CD1c-positive myeloid dendritic cell (primary cell): ENCODE results near the gene HMGN4.
"Not testable (repeated sequence)": the region's sequence is repeated elsewhere in the genome, so short reads cannot be mapped to it uniquely, and the experiment has no call there.

ENCODE experiments used
- DNase-seq: peaks from one replicate; pipeline ENCODE4 v3.0.0-alpha.2; 2016; ENCODE audit errors: extremely low spot score

Gene HMGN4

GRCh38 chr6:26522486-26523228, 15.5 kb upstream of the HMGN4 start:
- not testable (repeated sequence) for DNase-seq

DNA sequence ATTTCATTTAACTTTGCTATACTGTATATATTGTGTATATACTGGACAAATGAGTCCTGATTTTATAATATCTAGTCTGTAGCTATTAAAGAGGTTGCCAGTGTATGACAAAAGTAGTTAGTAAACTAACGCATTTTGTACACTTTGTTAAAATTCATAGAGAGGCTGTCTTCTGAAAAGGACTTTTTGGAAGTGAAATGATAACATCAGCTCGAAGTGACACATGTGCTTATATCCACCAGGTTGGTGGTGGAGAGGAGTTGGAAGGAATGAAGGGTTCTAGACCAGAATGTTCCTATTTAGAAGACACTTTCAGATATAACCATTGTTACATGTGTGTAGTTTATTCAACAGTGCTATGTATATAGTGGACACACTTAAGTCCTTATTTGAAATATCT, 13.9 kb upstream of the HMGN4 start:
- not testable (repeated sequence) for DNase-seq

- DNase-seq, result peak; percentile 72
Measured at GRCh38 chr6:26524722-26525370, 13.3 kb upstream of the HMGN4 start.

- peak; percentile 44 for DNase-seq
Measured at GRCh38 chr6:26525838-26526237, 12.3 kb upstream of the HMGN4 start.

GRCh38 chr6:26526928-26527327, 11.2 kb upstream of the HMGN4 start:
- no peak for DNase-seq

DNA sequence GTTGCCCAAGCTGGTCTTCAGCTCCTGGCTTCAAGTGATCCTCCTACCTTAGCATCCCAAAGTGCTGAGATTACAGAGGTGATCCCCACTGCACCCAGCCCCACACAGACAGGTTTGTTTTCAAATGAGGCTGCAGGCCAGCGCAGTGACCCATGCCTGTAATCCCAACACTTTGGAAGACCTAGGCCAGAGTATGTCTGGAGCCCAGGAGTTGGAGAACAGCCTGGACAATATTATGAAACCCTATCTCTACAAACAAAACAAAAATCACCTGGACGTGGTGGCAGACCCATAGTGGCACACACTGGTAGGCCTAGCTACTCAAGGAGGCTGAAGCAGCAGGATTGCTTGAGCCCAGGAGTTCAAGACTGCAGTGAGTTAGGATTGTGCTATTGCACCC, 8.0 kb upstream of the HMGN4 start:
- no peak for DNase-seq

DNA sequence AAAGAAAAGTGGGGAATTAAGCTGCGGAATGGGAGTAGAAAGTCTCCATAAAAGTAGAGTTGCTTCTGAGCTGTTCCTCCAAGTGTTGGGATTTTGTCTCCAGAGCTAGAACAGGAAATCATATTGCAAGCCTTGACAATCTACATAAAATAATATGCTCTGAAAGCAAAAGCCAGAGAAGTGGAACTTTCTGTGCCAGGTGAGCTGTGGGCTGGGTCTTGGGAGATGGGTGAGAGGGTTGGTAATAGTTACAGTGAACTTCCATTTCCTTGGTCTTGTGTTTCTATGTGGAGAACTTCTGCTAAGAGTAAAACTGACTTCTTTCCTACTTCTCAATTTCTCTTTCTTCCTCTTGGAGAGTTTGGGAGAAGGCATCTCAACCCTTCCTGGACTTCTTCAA, 6.3 kb upstream of the HMGN4 start:
- peak; percentile 44 for DNase-seq

GRCh38 chr6:26532699-26533531, 5.3 kb upstream of the HMGN4 start:
- DNase-seq, result peak; percentile 94

GRCh38 chr6:26533532-26533931, 4.6 kb upstream of the HMGN4 start:
- no peak for DNase-seq

GRCh38 chr6:26534681-26535465, 3.3 kb upstream of the HMGN4 start:
- no peak for DNase-seq

GRCh38 chr6:26536571-26537159, 1.5 kb upstream of the HMGN4 start:
- no peak for DNase-seq

DNA sequence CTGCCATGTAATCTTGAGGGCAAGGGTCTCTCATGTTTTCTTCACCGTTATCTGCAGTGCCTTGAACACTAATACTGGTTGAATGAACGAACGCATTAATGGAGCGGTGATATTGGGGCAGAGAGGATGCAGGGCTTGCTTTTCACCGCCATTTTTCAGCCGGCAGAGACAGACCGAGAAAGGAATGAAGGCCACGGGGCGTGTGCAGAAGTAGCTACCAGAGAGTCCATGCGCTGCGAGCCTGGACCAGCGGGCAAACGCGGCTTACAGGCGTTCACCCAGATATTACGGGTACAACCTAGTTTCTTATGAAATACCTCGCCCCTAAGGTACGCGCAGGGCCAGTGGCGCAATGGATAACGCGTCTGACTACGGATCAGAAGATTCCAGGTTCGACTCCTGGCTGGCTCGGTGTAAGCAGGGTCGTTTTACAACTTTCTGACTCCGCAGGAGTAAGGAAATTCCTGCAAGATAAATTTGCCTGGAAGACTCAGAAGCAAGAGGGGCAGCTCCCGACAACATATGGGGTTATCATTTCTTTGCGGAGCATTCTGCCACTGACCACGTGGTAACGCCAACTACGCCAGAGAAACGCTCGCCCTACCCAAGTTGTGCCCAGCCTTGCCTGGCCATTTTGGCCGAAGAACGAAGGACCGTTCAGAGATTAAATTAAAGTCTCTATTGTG, 863 bp upstream of the HMGN4 start:
- DNase-seq, result peak; percentile 89

- DNase-seq, result no peak
Measured at GRCh38 chr6:26538572-26538902, 371 bp downstream of the HMGN4 start.

GRCh38 chr6:26539071-26539615, 977 bp downstream of the HMGN4 start:
- DNase-seq, result no peak

DNA sequence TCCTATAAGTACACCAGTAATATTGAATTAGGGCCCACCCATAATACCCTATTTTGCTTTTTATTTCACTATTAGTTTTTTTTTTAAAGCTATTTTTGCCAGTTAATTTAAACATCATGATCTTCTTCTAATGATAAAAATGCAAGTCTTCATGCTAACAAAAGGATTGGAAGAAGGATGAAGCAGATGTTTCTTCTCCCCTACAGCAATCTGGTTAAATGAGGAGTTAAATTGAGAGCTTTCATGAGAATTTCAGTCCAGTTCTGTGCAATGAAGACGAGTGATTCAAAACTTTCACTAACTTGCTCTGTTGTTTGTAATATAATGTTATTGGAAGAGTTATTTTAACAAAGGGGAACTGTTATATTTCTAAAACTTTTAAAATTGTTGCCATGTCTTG, 3.4 kb downstream of the HMGN4 start:
- no peak for DNase-seq

DNA sequence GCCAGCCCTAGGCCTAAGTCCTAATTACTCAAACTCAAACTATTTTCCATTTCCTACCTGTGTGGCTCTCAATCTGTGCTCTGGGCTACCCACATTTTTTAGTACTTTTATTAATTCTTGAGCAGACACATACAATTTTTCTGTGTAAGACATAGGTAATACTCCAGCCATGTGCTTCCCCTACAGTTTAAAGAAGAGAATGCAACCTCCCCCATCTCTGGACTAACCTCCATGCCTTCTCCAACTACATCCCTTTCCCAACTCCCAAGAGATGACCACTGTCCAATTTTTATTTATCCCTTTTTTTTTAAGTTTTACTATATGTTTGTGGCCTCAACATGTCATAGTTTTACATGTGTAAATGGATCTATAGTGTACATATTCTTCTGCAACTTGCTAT, 5.8 kb downstream of the HMGN4 start:
- DNase-seq, result no peak

DNA sequence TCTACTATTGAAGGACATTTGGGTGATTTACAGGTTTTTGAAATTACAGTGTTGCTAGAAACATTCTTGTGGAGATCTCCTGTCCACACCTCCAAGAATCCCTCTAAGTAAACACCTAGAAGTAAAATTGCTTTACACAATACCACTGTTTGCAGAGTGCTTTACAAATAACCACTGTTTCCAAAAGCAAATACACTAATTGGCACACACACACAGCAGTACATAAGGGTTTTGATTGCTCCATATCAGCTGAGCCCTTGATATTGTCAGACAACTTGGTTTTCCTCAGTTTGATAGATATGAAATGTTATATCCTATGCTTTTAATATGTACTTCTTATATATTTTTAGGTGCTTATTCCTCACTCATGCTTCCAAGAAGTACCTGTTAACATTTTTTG, 6.3 kb downstream of the HMGN4 start:
- DNase-seq, result no peak

DNA sequence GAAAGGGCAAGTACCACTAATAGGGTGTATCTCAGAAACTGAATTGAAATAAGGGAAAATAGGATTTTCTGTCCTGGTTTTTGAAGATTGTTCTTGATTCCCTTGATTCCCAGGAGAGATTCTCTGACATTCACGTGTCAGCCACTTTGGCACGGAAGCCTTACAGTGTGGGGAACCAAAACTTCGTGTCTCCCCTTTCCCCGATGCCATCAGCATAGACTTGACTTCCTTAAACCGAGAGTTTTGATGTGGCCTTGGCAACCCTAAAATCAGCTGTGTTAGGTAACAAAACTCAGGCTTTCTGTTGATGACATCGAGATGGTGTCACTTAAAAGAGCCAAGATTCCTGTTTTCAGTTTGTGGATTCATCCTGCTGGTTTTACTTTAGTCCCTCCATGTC, 7.5 kb downstream of the HMGN4 start:
- DNase-seq, result peak; percentile 90

DNA sequence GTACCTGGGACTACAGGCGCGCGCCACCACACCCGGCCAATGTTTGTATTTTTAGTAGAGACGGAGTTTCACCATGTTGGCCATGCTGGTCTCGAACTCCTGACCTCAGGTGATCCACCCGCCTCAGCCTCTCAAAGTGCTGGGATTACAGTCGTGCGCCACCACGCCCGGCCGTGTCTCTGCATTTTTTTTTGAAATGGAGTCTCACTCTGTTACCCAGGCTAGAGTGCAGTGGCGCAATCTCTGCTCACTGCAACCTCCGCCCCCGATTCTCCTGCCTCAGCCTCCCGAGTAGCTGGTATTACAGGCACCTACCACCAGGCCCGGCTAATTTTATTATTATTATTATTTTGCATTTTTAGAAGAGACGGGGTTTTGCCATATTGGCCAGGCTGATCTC, 9.2 kb downstream of the HMGN4 start:
- not testable (repeated sequence) for DNase-seq

- DNase-seq, result peak; percentile 57
Measured at GRCh38 chr6:26550250-26550993, 12.3 kb downstream of the HMGN4 start.
